Measurements from ENCODE around the gene GPX1. TPM values are rescaled to one million over a fixed set of nuclear protein-coding genes. Genes with fewer than 3 reads are reported as not detected.

GPX1 gene
- total and polyA plus RNA-seq, 10 of the 15 experiments (the other 5 are each of a cell fraction or from before 2014, with no cell fraction given): 32.0 to 1,121 (median 400) TPM

DNA sequence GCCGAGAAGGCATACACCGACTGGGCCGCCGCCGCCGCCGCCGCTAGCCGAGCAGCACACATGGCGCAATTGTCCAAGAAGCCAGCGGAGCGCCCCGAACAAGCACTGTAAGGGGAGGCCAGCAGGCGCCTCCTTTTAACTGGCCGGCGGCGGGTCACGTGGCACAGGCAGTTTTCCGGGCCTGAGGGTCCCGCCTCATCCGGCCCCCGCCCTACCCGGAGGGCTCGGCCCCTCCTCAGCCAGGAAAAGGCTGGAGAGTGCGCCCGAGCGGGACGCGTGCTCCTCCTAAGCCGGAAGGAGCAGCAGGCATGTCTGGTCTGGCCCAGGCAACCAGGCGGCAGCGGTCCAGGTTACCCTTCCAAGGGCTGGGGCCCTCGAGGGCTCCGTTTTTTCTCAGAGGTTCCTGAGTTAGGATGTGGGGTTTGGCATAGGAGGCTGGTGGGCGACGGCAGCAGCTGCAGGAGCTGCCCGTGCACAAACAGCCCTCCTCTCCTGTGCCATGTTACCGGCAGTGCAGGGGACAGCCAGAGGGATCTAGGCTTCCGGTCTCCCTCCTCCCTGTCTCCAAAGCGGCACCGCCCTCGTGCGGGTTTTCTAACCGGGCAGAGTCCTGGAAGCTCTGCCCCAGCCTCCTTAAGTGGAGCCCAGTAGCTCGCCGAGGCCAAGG, at the start of gene GPX1 (continued):
- TF ChIP-seq ZNF217 (IDR thresholded peaks at IDR 0.05) (no peak), HDAC6 (IDR thresholded peaks at IDR 0.05; ENCODE audit: unreplicated experiment) (peak; percentile 74), TARDBP (IDR thresholded peaks at IDR 0.05; ENCODE audit: borderline replicate concordance) (no peak), CBX5 (IDR thresholded peaks at IDR 0.05; ENCODE audit: low read depth) (no peak), POLR2AphosphoS5 (IDR thresholded peaks at IDR 0.05; ENCODE audit: low read length) (peak; percentile 95), CBFB (IDR thresholded peaks at IDR 0.05; ENCODE audit: low read depth) (peak; percentile 53; the same call in 1 of the 2 replicates), RBBP5 (conservative IDR thresholded peaks at IDR 0.05) (no peak), FOXM1 (IDR thresholded peaks at IDR 0.05; ENCODE audit: low read depth, low read length) (no peak), NFIC (IDR thresholded peaks at IDR 0.05; ENCODE audit: low read depth, low read length) (no peak), KDM1A (IDR thresholded peaks at IDR 0.05; ENCODE audit: borderline replicate concordance) (no peak), HCFC1 (IDR thresholded peaks at IDR 0.05; ENCODE audit: low read length) (peak; percentile 30), RB1 (IDR thresholded peaks at IDR 0.05; ENCODE audit: borderline replicate concordance) (peak; percentile 62; the same call in 1 of the 2 replicates), ZBED1 (IDR thresholded peaks at IDR 0.05; ENCODE audit: borderline replicate concordance) (peak; percentile 39; the same call in 1 of the 2 replicates), SIX5 (IDR thresholded peaks at IDR 0.05; ENCODE audit: low read depth, low read length, severe bottlenecking) (no peak), NR2C1 (IDR thresholded peaks at IDR 0.05) (no peak), STAT3 (IDR thresholded peaks at IDR 0.05; ENCODE audit: low read depth, low read length) (no peak), ZNF384 (IDR thresholded peaks at IDR 0.05; ENCODE audit: borderline replicate concordance, low read depth, low read length) (no peak), TCF12 (IDR thresholded peaks at IDR 0.05; ENCODE audit: low read depth, low read length) (peak; percentile 20; the same call in 1 of the 2 replicates), IKZF1 (conservative IDR thresholded peaks at IDR 0.05) (peak; percentile 92)
- TF ChIP-seq, protein P1, sequence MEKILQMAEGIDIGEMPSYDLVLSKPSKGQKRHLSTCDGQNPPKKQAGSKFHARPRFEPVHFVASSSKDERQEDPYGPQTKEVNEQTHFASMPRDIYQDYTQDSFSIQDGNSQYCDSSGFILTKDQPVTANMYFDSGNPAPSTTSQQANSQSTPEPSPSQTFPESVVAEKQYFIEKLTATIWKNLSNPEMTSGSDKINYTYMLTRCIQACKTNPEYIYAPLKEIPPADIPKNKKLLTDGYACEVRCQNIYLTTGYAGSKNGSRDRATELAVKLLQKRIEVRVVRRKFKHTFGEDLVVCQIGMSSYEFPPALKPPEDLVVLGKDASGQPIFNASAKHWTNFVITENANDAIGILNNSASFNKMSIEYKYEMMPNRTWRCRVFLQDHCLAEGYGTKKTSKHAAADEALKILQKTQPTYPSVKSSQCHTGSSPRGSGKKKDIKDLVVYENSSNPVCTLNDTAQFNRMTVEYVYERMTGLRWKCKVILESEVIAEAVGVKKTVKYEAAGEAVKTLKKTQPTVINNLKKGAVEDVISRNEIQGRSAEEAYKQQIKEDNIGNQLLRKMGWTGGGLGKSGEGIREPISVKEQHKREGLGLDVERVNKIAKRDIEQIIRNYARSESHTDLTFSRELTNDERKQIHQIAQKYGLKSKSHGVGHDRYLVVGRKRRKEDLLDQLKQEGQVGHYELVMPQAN (conservative IDR thresholded peaks at IDR 0.05): peak; percentile 56; the same call in 1 of the 2 replicates
- TF ChIP-seq, protein P2, sequence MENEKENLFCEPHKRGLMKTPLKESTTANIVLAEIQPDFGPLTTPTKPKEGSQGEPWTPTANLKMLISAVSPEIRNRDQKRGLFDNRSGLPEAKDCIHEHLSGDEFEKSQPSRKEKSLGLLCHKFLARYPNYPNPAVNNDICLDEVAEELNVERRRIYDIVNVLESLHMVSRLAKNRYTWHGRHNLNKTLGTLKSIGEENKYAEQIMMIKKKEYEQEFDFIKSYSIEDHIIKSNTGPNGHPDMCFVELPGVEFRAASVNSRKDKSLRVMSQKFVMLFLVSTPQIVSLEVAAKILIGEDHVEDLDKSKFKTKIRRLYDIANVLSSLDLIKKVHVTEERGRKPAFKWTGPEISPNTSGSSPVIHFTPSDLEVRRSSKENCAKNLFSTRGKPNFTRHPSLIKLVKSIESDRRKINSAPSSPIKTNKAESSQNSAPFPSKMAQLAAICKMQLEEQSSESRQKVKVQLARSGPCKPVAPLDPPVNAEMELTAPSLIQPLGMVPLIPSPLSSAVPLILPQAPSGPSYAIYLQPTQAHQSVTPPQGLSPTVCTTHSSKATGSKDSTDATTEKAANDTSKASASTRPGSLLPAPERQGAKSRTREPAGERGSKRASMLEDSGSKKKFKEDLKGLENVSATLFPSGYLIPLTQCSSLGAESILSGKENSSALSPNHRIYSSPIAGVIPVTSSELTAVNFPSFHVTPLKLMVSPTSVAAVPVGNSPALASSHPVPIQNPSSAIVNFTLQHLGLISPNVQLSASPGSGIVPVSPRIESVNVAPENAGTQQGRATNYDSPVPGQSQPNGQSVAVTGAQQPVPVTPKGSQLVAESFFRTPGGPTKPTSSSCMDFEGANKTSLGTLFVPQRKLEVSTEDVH (IDR thresholded peaks at IDR 0.05; ENCODE audit: low read depth, partially characterized antibody): peak; percentile 64
- TF ChIP-seq, protein P3, sequence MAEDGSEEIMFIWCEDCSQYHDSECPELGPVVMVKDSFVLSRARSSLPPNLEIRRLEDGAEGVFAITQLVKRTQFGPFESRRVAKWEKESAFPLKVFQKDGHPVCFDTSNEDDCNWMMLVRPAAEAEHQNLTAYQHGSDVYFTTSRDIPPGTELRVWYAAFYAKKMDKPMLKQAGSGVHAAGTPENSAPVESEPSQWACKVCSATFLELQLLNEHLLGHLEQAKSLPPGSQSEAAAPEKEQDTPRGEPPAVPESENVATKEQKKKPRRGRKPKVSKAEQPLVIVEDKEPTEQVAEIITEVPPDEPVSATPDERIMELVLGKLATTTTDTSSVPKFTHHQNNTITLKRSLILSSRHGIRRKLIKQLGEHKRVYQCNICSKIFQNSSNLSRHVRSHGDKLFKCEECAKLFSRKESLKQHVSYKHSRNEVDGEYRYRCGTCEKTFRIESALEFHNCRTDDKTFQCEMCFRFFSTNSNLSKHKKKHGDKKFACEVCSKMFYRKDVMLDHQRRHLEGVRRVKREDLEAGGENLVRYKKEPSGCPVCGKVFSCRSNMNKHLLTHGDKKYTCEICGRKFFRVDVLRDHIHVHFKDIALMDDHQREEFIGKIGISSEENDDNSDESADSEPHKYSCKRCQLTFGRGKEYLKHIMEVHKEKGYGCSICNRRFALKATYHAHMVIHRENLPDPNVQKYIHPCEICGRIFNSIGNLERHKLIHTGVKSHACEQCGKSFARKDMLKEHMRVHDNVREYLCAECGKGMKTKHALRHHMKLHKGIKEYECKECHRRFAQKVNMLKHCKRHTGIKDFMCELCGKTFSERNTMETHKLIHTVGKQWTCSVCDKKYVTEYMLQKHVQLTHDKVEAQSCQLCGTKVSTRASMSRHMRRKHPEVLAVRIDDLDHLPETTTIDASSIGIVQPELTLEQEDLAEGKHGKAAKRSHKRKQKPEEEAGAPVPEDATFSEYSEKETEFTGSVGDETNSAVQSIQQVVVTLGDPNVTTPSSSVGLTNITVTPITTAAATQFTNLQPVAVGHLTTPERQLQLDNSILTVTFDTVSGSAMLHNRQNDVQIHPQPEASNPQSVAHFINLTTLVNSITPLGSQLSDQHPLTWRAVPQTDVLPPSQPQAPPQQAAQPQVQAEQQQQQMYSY (CRISPR knock-in tag; IDR thresholded peaks at IDR 0.05): no peak

Data from GM12878 (cell line).